Omental fat pad (tissue), 4 donors: Measurements from ENCODE around the gene GRID1. TPM values are rescaled to one million over a fixed set of nuclear protein-coding genes. Genes with fewer than 3 reads are reported as not detected.

Source experiments
- ATAC-seq: fragments of 150-250 bp; one replicate; pipeline ENCODE4 v1.9.1; 2016; ENCODE audit warnings: mild to moderate bottlenecking, moderate library complexity; ENCODE audit not compliant: low FRiP score
- DNase-seq: peaks from one replicate; pipeline ENCODE4 v3.0.0-alpha.2; 2019; ENCODE audit warnings: low spot score
- total RNA-seq, 4 donors: library from RNA; depleted of rRNA; stranded (reverse); fragments of >200 nt; gene quantifications; one replicate each; pipeline ENCODE4 v1.1.0, GENCODE V29; 2016
- TF ChIP-seq, protein P1 (sequence below), 3 donors: fragments of 450-650 bp; IDR thresholded peaks; one replicate each; pipeline ENCODE4 v1.5.1; 2016 to 2017; ENCODE audit warnings: antibody characterized with exemption in 3 of 3, mild to moderate bottlenecking in 3 of 3, moderate library complexity in 2 of 3

The GRID1 gene
- total RNA-seq, 4 donors from 2014 or later = 1.5 to 3.5 (median 2.4) TPM

DNA sequence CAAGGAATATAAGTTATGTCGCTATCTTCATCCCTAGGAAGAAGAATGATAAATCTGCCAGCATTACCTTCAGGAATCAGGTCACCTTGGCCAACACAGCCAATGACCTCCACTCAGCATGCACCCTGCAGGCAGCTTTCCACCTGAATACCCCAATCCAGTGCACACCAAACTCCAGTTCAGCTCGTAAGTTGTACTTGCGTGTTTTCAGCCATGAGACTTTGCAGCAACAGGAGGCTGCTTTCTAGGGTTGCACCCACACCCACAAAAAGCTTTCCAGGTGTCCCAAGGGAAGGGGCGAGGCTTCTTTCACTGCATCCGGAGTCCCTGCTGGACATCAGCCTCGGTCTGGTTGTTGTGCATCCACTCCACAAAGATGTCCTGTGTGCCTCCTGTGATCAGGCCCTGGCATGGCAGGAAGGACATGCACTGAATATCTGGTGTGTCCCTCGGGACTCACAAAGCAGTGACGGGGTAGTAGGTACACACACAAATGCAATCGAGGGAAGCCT is 282.9 kb downstream of the GRID1 start:
- ATAC-seq = no peak
- no peak for DNase-seq
- TF ChIP-seq, protein P1, sequence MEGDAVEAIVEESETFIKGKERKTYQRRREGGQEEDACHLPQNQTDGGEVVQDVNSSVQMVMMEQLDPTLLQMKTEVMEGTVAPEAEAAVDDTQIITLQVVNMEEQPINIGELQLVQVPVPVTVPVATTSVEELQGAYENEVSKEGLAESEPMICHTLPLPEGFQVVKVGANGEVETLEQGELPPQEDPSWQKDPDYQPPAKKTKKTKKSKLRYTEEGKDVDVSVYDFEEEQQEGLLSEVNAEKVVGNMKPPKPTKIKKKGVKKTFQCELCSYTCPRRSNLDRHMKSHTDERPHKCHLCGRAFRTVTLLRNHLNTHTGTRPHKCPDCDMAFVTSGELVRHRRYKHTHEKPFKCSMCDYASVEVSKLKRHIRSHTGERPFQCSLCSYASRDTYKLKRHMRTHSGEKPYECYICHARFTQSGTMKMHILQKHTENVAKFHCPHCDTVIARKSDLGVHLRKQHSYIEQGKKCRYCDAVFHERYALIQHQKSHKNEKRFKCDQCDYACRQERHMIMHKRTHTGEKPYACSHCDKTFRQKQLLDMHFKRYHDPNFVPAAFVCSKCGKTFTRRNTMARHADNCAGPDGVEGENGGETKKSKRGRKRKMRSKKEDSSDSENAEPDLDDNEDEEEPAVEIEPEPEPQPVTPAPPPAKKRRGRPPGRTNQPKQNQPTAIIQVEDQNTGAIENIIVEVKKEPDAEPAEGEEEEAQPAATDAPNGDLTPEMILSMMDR (IDR thresholded peaks at IDR 0.05) = no peak

DNA sequence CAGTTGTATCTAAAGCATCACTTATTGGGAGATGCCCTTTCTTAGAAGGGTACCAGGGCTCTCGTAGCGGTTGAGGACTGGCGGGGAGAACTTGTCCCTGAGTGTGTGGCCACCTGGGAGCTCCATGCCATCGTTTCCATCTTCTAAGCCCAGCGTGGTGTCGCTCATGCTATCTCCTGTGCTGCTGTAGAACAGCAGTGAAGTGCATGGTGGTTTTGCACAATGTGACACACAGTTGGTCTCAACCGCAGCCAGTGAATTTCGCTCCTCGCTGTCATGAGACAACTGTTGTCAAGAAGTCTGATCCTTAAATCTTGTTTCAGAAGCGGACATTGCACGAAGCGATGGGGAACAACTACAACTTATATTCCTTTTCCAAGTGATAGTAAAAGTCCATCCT is 283.4 kb downstream of the GRID1 start:
- TF ChIP-seq, protein P1 (IDR thresholded peaks at IDR 0.05) = no peak
- DNase-seq = no peak
- no peak for ATAC-seq

DNA sequence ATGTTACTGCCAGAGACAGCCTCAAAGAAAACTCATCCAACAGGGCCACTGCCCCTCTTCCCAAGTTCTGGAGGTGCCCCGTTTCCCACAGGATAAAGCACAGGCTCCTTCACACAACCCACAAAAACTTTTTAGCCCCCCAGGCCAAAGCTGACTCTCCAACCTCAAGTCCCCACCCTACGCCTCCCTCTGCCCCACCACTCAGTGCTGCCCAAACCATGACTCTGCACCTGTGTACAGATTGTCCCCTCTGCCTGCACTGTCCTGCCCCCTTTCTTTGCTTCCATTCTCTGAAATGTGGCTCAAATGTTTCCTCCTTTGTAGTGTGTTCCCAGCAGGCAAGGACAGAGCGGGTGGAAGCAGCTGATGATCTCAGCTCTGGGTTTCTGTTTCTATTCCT is 284.0 kb downstream of the GRID1 start:
- TF ChIP-seq, protein P1 (IDR thresholded peaks at IDR 0.05) = no peak
- ATAC-seq (no peak), DNase-seq (no peak)

DNA sequence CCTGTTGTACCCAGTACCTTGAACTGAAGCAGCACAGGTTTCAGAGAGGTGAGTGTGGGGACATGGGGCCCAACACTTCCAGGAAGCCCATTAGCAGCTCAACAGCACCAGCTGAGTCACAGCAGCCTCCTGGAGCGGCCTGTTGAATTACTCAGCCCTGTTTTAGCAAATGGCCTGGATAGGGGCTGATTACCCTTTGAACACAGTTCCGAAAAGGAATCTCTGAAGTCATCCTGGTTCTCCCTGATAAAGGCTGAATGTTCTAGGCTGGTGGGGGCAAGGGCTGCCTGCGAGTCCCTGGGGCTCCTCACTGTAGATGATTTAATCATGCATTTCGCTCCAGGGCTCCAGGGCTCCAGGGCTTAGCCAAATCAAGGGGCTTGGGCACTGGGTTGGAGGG is 287.5 kb downstream of the GRID1 start:
- TF ChIP-seq, protein P1 (IDR thresholded peaks at IDR 0.05) = no peak
- ATAC-seq (no peak), DNase-seq (no peak)

DNA sequence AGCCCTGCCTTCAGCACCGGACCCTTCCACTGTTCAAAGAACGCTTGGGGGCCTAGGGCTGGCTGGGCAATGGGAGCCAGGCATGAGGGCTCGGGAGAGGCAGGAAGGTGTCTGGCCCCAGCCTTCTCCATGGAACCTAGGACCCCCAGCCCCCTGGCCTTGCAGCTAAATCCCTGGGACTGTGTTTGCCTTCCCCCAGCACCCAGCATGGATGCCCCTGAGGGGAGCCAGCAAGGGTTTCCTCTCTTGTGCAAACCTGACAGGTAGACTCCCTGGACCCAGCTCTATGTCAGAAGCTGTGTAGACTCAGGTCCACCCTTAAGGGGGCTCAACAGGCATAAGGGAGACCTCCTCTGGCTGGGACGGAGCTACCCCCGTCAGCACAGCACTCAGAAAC is 288.0 kb downstream of the GRID1 start:
- DNase-seq (no peak), ATAC-seq (no peak)
- TF ChIP-seq, protein P1 (IDR thresholded peaks at IDR 0.05) = no peak

DNA sequence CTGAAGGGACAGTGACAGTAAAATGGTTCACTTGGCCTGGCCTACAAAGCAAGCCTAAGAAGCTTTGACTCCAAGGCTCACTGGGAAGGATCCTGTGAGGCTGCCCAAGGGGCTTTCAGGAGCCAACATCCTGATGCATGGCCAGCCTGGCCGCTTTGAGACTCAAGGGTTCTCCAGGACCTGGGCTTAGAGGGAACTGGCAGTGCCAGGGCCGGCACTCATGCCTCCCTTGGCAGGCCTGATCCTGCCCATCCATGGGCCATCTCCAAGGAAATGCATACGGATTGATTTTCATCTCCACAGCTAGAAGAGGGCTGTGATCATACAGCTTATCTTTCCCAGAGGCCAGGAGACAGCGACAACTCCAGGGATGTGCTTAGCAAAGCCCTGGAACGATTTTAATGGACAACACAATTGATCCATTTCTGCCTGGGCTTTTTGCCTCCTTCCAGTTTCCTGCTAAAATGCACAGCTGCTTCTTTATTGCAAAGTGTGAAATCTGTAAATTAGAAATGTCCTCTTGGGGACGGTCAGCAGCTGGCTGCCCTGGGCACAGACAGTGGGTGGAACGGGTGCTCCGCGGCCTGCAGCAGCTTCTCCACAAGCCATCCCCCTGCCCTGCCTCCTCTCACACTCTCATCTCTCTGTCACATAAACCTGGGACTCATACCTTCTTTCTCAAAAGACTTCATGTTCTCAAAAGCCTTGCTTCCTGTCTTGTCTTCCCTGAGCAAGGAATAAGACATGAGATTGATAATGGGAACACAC is 288.5 kb downstream of the GRID1 start:
- ATAC-seq (no peak), DNase-seq (no peak)

More for the DNA sequence above, 288.5 kb downstream of the GRID1 start:
- TF ChIP-seq, protein P1 (IDR thresholded peaks at IDR 0.05) = no peak
